GM12891 (cell line): Measurements from ENCODE around the gene BPIFB4.

Experiments
- DNase-seq: peaks from one replicate; pipeline ENCODE4 v3.0.0; 2011; ENCODE audit warnings: low spot score; ENCODE audit not compliant: insufficient read length
- FAIRE-seq: peaks from 2 replicates; lab custom pipeline; 2011; peaks lifted over from hg19 to GRCh38; lab: Jason Lieb, UNC
- PAX5 ChIP-seq: IDR thresholded peaks from 2 replicates; pipeline ENCODE4 v1.6.1; 2011; ENCODE audit warnings: low read length, moderate library complexity, mild to moderate bottlenecking; ENCODE audit not compliant: insufficient read depth, severe bottlenecking
- POLR2A ChIP-seq: IDR thresholded peaks from 2 replicates; pipeline ENCODE4 v1.6.1; 2011; ENCODE audit warnings: low read depth, low read length, control low read depth
- POLR2AphosphoS5 ChIP-seq: IDR thresholded peaks from 2 replicates; pipeline ENCODE4 v1.6.1; 2011; ENCODE audit warnings: low read depth, low read length, control low read depth
- POU2F2 ChIP-seq: IDR thresholded peaks from 2 replicates; pipeline ENCODE4 v1.6.1; 2011; ENCODE audit warnings: low read depth, mild to moderate bottlenecking, control low read depth, low read length, moderate library complexity
- SPI1 ChIP-seq: IDR thresholded peaks from 2 replicates; pipeline ENCODE4 v1.6.1; 2011; ENCODE audit warnings: low read depth, low read length, control low read depth
- TAF1 ChIP-seq: IDR thresholded peaks from 2 replicates; pipeline ENCODE4 v1.6.1; 2011; ENCODE audit warnings: low read depth, low read length, control low read depth

BPIFB4 gene

DNA sequence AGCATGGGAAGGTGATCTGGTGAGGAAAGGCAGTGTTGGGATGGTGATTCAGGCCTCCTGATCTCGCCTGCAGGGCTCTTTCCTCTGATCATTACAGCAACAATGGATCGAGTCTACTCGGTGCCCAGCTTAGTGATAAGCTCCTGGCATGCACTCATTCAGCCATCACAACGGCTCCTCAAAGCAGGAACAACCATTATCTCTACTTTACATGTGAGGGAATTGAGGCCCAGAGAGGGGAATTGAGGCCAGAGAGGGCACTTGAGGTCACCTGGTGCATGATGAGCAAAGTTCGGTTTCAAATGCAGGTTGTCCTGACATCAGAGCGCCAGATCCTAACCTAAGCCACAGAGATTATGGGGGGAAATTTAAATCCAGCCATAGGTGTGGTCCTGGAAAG lies 46.5 kb downstream of the BPIFB4 start:
- TF ChIP-seq PAX5 (no peak), POLR2AphosphoS5 (no peak), SPI1 (no peak), TAF1 (no peak), POLR2A (no peak), POU2F2 (no peak)
- no peak for DNase-seq
- FAIRE-seq = no peak

DNA sequence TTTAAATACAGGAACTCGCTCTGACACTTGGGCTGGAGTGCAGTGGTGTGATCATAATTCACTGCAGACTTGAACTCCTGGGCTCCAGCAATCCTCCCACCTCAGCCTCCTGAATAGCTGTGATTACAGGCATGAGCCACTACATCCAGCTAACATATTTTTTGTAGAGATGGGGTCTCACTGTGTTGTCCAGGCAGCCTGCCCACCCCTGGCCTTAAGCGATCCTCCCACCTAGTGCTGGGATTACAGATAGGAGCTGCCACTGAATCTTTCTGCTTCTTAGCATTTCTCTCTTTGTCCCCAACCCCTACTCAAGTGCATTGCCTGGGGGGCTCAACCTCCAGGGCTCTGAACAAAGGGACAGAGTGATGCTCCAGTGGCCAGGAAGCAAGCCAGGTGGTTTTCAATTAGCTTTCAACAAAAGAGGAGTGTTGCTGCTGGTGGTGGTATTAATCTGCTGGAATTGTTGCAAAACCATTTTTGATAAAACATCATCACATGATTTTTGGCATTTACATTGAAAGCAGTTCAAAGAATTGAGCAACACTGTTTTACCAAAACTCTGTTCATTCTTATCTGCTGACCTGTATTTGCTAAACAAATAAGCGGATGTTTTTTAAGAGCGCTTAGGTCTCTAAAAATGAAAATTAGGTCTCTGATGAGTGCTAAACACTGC lies 48.1 kb downstream of the BPIFB4 start:
- FAIRE-seq (no peak), DNase-seq (no peak)
- TF ChIP-seq TAF1 = no peak
- no peak for TF ChIP-seq POLR2A
- no peak for TF ChIP-seq POLR2AphosphoS5
- TF ChIP-seq PAX5 = no peak
- TF ChIP-seq POU2F2 = no peak
- TF ChIP-seq SPI1 = no peak

DNA sequence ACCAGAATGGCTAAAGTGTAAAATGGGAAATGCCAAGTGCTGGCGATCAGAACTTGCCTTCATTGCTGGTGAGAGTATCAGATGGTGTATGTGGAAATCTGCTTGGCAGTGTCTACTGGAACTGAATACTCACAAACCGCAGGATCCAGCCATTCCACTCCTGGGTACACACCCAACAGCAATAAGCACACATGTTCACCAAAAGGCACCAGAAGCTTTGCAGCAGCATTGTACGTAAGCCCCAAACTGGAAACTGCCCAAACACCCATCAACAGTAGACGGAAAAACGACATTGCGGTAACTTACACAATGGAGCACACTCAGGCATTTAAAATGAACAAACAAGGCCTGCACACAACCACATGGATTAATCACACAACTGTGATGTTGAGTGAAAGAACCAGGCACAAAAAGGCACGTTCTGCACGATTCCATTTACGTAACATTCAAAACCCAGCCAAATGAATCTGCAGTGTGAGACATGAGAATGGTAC lies 51.2 kb downstream of the BPIFB4 start:
- FAIRE-seq = no peak

DNA sequence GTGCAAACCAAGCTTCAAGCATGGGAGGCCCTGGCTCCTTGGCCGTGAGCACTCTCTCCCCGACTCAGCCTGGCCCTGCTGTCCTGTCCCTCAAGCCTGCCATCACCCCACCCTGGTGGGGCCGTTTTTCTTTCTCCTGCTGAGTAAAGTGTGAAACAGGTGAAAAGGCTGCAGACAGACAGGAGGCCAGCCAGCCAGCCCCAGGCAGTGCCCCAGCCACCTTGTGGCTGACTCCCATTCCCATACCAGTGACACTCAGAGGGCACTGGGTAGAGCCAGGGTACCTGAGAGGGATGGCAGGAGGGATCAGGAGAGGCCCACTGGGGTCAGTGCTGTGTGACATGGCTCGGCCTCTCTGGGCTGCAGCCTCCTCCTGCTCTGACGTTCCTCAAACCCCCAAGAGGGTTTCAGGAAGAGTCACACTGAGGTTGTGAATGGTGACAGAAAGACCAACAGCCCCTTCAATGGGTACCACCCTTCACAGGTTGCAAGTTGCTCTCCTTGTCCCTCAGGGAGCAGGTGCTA lies 52.6 kb downstream of the BPIFB4 start:
- FAIRE-seq (no peak), DNase-seq (no peak)
- no peak for TF ChIP-seq POU2F2
- no peak for TF ChIP-seq TAF1
- TF ChIP-seq PAX5 = no peak
- no peak for TF ChIP-seq POLR2A
- TF ChIP-seq POLR2AphosphoS5 = no peak
- TF ChIP-seq SPI1 = no peak

More for the DNA sequence above, 51.2 kb downstream of the BPIFB4 start:
- DNase-seq = no peak
- TF ChIP-seq PAX5 = no peak
- TF ChIP-seq SPI1 = no peak

DNA sequence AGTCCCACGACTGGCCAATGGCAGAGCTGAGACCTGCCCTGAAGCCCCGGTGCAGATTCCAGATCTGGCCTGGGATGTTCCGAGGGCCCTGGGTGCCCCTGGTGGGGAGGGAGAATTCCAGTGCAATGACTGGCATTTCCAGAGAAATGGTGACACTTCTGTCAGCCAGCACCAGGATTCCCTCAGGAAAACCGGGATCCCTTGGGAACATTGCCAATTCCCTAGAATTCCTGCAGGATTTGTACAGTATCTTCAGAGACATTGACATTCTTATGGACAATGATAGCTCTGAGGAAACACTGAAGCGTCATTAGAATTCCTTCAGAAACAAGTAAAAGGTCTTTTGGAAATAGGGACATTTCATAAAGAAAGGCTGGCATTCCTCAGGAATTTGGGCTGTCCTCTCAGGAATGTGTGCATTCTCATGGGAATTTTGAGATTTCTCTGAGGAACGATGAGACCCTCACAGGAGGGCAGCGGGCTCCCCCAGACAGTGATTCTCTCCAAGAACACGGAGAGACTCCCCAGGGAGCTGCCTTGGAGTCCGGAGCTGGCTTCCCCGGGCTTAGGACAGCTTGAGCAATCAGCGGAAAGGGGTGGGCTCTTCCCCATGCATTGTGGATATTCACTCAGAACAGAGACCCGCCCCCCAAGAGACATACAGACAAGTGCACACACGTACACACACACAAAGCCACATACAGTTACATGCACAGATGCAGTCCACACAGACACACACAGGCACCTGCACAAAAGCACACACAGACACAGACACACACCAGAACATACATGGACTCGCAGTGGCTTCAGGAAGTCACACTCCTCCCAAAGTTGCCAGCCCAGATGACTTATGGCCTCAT lies 53.3 kb downstream of the BPIFB4 start:
- no peak for DNase-seq
- no peak for FAIRE-seq

DNA sequence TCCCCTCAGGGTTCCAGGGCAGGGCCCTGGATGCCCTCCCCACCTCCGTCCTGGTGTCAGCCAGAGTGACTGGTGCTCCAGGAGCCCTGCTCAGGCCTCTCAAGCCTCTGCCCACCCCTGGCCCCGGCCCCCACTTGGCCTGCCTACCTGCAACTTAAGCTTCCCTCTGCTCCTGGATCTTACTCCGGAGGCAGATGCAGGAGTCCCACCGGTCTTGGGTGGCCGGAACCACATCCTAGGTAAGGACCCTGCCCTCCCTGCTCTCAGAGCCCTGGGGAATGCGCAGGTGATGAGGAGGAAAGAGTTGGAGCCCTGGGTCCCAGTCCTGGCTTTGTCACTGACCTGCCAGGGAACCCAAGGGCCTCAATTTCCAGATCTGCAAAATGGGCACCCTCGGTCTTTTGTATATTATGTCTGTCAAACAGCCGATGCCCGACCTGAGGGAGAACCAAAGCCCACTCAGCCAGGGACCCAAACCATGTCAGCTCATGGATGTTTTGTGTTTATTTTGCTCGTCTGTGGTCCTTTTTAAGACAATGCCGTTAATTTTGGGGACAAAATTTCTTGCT lies 54.0 kb downstream of the BPIFB4 start:
- FAIRE-seq = no peak
- DNase-seq = no peak
- TF ChIP-seq SPI1 (no peak), POLR2AphosphoS5 (no peak), POLR2A (no peak), POU2F2 (no peak), PAX5 (no peak), TAF1 (no peak)

More for the DNA sequence above, 53.3 kb downstream of the BPIFB4 start:
- TF ChIP-seq POLR2AphosphoS5 (no peak), PAX5 (no peak), POU2F2 (no peak), TAF1 (no peak), SPI1 (no peak), POLR2A (no peak)

DNA sequence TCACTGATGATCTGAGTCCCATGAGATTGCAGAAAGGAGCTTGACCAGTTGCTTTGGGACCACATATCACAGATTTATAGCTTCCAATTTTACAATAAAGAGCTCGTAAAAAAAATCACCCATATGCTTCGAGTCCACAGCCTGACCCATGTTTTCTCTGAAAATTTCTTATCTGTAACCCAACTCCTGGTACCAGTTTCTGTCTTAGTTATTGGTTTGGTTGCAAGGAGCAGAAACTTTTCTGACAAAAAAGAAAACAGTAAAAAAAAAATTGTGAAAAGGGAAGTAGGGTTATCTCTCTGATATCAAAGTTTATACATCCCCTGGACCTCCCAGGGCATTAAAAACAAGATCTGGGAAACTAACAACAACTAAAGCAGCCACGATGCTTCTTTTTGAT lies 57.8 kb downstream of the BPIFB4 start:
- DNase-seq = no peak
- no peak for FAIRE-seq

DNA sequence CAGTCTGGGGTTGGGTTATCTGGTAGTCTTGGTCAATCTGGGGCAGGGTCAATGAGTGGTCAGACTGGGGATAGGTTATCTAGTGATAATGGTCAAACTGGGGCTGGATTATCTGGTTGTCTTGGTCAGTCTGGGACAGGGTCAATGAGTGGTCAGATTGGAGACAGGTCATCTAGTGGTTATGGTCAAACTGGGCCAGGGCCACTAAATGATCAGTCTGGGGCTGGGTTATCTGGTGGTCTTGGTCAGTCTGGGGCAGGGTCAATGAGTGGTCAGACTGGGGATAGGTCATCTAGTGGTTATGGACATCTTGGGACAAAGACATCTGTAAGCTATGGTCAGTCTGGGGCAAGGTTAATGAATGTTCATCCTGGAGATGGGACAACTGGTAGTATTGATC lies 60.0 kb downstream of the BPIFB4 start:
- FAIRE-seq = no peak
- TF ChIP-seq POLR2AphosphoS5 (no peak), TAF1 (no peak), SPI1 (no peak), POLR2A (no peak), POU2F2 (no peak)

More for the DNA sequence above, 57.8 kb downstream of the BPIFB4 start:
- no peak for TF ChIP-seq TAF1
- no peak for TF ChIP-seq POLR2AphosphoS5
- TF ChIP-seq POLR2A = no peak
- no peak for TF ChIP-seq POU2F2
- no peak for TF ChIP-seq SPI1
- TF ChIP-seq PAX5 = no peak

DNA sequence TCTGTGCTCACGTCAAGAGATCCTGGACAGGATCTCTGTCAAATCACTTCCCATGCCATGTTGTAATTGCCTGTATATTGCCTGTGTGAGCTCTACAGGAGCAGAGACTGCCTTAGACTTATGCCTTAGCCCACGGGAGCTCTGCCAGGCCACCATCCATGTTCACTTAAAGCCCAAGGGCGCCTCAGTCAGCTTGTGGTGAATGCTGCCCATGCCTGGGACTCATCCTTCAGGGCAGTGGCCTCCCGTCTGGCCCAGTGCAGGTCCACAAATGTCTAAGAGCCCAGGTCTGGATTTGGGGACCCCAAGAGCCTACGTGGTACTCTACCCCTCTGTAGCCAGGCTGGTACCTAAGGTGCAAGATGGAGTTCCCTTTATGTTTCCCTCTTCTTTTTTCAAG lies 66.1 kb downstream of the BPIFB4 start:
- DNase-seq = no peak
- TF ChIP-seq POLR2AphosphoS5 (no peak), PAX5 (no peak), SPI1 (no peak), POLR2A (no peak), TAF1 (no peak), POU2F2 (no peak)
- no peak for FAIRE-seq

More for the DNA sequence above, 60.0 kb downstream of the BPIFB4 start:
- DNase-seq = no peak
